Activated CD4-positive, alpha-beta T cell treated with anti-CD3 and anti-CD28 coated beads, Interleukin-2, Interleukin-4, amounts not matched to agents 100 ng/mL and 50 ng/mL, durations not matched to agents 16 hours and 8 hours (primary cell): ENCODE results near the gene OTOP2.
"Not testable (repeated sequence)": the region's sequence is repeated elsewhere in the genome, so short reads cannot be mapped to it uniquely, and the experiment has no call there.

Experiments
- DNase-seq: peaks from one replicate; pipeline ENCODE4 v3.0.0-alpha.2; 2020; ENCODE audit warnings: low spot score

OTOP2 gene

GRCh38 chr17:74971842-74972106 is 47.7 kb downstream of the OTOP2 start:
- DNase-seq: no peak

GRCh38 chr17:74972107-74972972 is 48.3 kb downstream of the OTOP2 start, which contains the start of gene HID1:
HID1 (minus strand) TSS chr17:74972759; CDS start chr17:74972656, 103 bp downstream.
- DNase-seq: peak; percentile 50

GRCh38 chr17:74972973-74973328 is 48.9 kb downstream of the OTOP2 start:
- no peak for DNase-seq

- no peak for DNase-seq
Observed at GRCh38 chr17:74975943-74976342, 51.9 kb downstream of the OTOP2 start.

GRCh38 chr17:74977802-74978201 is 53.7 kb downstream of the OTOP2 start:
- DNase-seq: no peak

- DNase-seq: no peak
Observed at GRCh38 chr17:74978240-74978639, 54.2 kb downstream of the OTOP2 start.

GRCh38 chr17:74979408-74980146 is 55.5 kb downstream of the OTOP2 start:
- no peak for DNase-seq

- DNase-seq: no peak
Observed at GRCh38 chr17:74981318-74981978, 57.4 kb downstream of the OTOP2 start.

GRCh38 chr17:74981979-74982662 is 58.0 kb downstream of the OTOP2 start:
- DNase-seq: peak; percentile 71

- DNase-seq: not testable (repeated sequence)
Observed at GRCh38 chr17:74982663-74983313, 58.7 kb downstream of the OTOP2 start.
